NOMO-1 treated with DMSO at 0.1 percent for 48 hours (cell line): Measurements from ENCODE around the gene ISG20.
A peak's percentile ranks its signal among the peaks of the same experiment; 100 is the strongest.

Experiments
- DNase-seq: peaks from one replicate; lab custom pipeline; 2025; ENCODE audit not compliant: unreplicated experiment; lab: John Stamatoyannopoulos, UW

ISG20 gene

GRCh38 chr15:88638626-88639372, at the start of gene ISG20:
Gene ISG20 (plus strand): TSS chr15:88639016. CDS start chr15:88639367, 351 bp downstream.
- peak; percentile 97 for DNase-seq

GRCh38 chr15:88590759-88591158, 48.1 kb upstream of the ISG20 start:
- no peak for DNase-seq

- DNase-seq: no peak
Measured at GRCh38 chr15:88591384-88591783, 47.4 kb upstream of the ISG20 start.

GRCh38 chr15:88603885-88604284, 34.9 kb upstream of the ISG20 start:
- no peak for DNase-seq

- DNase-seq: no peak
Measured at GRCh38 chr15:88604381-88605188, 34.2 kb upstream of the ISG20 start.

GRCh38 chr15:88605189-88606069, 33.4 kb upstream of the ISG20 start:
- peak; percentile 14 for DNase-seq

- DNase-seq: no peak
Measured at GRCh38 chr15:88606070-88606794, 32.6 kb upstream of the ISG20 start.

- no peak for DNase-seq
Measured at GRCh38 chr15:88607951-88608350, 30.9 kb upstream of the ISG20 start.

- peak; percentile 12 for DNase-seq
Measured at GRCh38 chr15:88608607-88609181, 30.1 kb upstream of the ISG20 start.

GRCh38 chr15:88609344-88610090, 29.3 kb upstream of the ISG20 start:
- no peak for DNase-seq

GRCh38 chr15:88610701-88611231, 28.1 kb upstream of the ISG20 start:
- peak; percentile 96 for DNase-seq

- DNase-seq: no peak
Measured at GRCh38 chr15:88612186-88612796, 26.5 kb upstream of the ISG20 start.

- no peak for DNase-seq
Measured at GRCh38 chr15:88613074-88613944, 25.5 kb upstream of the ISG20 start.

GRCh38 chr15:88615303-88616107, 23.3 kb upstream of the ISG20 start:
- no peak for DNase-seq

- DNase-seq: no peak
Measured at GRCh38 chr15:88616240-88616639, 22.6 kb upstream of the ISG20 start.

- DNase-seq: no peak
Measured at GRCh38 chr15:88617031-88617722, 21.6 kb upstream of the ISG20 start.
